Hepatocyte (in vitro differentiated cells): ENCODE measurements around the gene GON4L. TPM values are rescaled to one million over a fixed set of nuclear protein-coding genes. Genes with fewer than 3 reads are reported as not detected.
"Not testable (repeated sequence)": the region's sequence is repeated elsewhere in the genome, so short reads cannot be mapped to it uniquely, and the experiment has no call there.

Source experiments
- DNase-seq: peaks from one replicate; pipeline ENCODE4 v3.0.0-alpha.2; 2016; ENCODE audit warnings: low spot score
- H2AFZ ChIP-seq: fragments of 200-600 bp; sonication (generic); 2 replicates; pipeline ENCODE4 v1.6.0; 2016; ENCODE audit warnings: antibody characterized with exemption, mild to moderate bottlenecking
- H3K27ac ChIP-seq: fragments of 200-600 bp; sonication (generic); 2 replicates; pipeline ENCODE4 v1.5.1; 2016; ENCODE audit warnings: mild to moderate bottlenecking
- H3K27me3 ChIP-seq: fragments of 200-600 bp; sonication (generic); 2 replicates; pipeline ENCODE4 v1.6.1; 2016
- H3K36me3 ChIP-seq: fragments of 200-600 bp; sonication (generic); replicated peaks from 2 replicates; pipeline ENCODE4 v1.5.1; 2016; ENCODE audit warnings: low read depth; ENCODE audit not compliant: insufficient read depth
- H3K4me1 ChIP-seq: fragments of 200-600 bp; sonication (generic); 2 replicates; pipeline ENCODE4 v1.5.1; 2016; ENCODE audit warnings: mild to moderate bottlenecking, moderate library complexity; ENCODE audit not compliant: insufficient read depth
- H3K4me2 ChIP-seq: fragments of 200-600 bp; sonication (generic); 2 replicates; pipeline ENCODE4 v1.6.0; 2016
- H3K4me3 ChIP-seq: fragments of 200-600 bp; sonication (generic); 2 replicates; pipeline ENCODE4 v1.5.1; 2016; ENCODE audit warnings: mild to moderate bottlenecking
- H3K79me2 ChIP-seq: fragments of 200-600 bp; sonication (generic); 2 replicates; pipeline ENCODE4 v1.6.0; 2017; ENCODE audit warnings: mild to moderate bottlenecking
- H3K9me2 ChIP-seq: fragments of 200-600 bp; sonication (generic); replicated peaks from 2 replicates; pipeline ENCODE4 v1.6.0; 2017; ENCODE audit warnings: mild to moderate bottlenecking; ENCODE audit not compliant: insufficient read depth
- H3K9me3 ChIP-seq: fragments of 200-600 bp; sonication (generic); 2 replicates; pipeline ENCODE4 v1.5.1; 2016; ENCODE audit warnings: low read depth, mild to moderate bottlenecking
- H4K20me1 ChIP-seq: fragments of 200-600 bp; sonication (generic); 2 replicates; pipeline ENCODE4 v1.6.0; 2016; ENCODE audit warnings: mild to moderate bottlenecking; ENCODE audit not compliant: insufficient read depth, poor library complexity, severe bottlenecking
- EZH2 ChIP-seq: fragments of 200-600 bp; sonication (generic); IDR thresholded peaks from 2 replicates; pipeline ENCODE4 v1.6.1; 2016; ENCODE audit warnings: antibody characterized with exemption, mild to moderate bottlenecking, borderline replicate concordance
- EZH2phosphoT487 ChIP-seq: fragments of 200-600 bp; sonication (generic); IDR thresholded peaks from one replicate; pipeline ENCODE4 v1.6.1; 2018; ENCODE audit warnings: antibody characterized with exemption, mild to moderate bottlenecking, low read depth, moderate library complexity; ENCODE audit not compliant: unreplicated experiment, severe bottlenecking
- WGBS: methylation state at CpG from one replicate; pipeline ENCODE4 v1.1.6; 2016; ENCODE audit warnings: low lambda C conversion rate; ENCODE audit errors: missing lambda C conversion rate; 5-methylcytosine and 5-hydroxymethylcytosine counted together
- polyA plus RNA-seq: library from polyadenylated mRNA; unstranded; fragments of >200 nt; fragmentation: Nextera tagmentation; extraction: Ambion mirVana; gene quantifications from 2 replicates; pipeline ENCODE4 v1.2.1, GENCODE V29; 2016
- total RNA-seq: library from RNA; depleted of rRNA; stranded (reverse); fragments of >200 nt; gene quantifications from 2 replicates; pipeline ENCODE4 v1.2.3, GENCODE V29; 2014
- TF ChIP-seq, protein P1 (sequence below): fragments of 200-600 bp; sonication (generic); IDR thresholded peaks from 2 replicates; pipeline ENCODE4 v1.5.1; 2016; ENCODE audit warnings: antibody characterized with exemption, mild to moderate bottlenecking; ENCODE audit not compliant: poor library complexity

Gene GON4L
- total and polyA plus RNA-seq, 2 experiments from 2014 or later = 20.8 to 33.3 TPM

DNA sequence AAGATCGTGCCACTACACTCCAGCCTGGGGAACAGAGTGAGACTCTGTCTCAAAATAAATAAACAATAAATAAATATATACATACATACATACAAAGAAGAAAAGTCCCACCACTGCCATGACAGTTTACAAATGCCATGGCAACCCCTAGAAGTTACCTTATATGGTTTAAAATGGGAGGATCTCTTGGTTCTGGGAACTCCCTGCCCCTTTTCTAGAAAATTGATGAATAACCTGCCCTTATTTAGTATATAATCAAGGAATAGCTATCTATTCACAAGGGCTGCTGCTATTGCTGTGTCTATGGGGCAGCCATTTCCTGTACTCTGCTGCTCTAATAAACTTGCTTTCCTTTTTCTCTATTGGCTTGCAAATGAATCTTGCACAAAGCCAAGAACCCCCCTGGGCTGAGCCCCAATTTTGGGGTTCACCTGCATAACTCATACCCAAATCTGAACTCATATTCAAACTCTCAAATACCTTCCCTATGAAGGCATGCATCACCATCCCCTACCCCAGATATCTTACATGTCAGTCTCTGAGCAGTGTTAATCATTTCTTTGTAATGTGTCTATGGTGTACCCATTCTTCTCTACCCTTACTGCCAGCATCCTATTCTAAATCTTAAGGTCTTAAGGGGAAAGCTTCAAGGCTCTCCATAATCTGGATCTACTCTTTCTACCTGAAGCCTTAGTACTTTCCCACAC is 9.0 kb downstream of the GON4L start:
- TF ChIP-seq, protein P1, sequence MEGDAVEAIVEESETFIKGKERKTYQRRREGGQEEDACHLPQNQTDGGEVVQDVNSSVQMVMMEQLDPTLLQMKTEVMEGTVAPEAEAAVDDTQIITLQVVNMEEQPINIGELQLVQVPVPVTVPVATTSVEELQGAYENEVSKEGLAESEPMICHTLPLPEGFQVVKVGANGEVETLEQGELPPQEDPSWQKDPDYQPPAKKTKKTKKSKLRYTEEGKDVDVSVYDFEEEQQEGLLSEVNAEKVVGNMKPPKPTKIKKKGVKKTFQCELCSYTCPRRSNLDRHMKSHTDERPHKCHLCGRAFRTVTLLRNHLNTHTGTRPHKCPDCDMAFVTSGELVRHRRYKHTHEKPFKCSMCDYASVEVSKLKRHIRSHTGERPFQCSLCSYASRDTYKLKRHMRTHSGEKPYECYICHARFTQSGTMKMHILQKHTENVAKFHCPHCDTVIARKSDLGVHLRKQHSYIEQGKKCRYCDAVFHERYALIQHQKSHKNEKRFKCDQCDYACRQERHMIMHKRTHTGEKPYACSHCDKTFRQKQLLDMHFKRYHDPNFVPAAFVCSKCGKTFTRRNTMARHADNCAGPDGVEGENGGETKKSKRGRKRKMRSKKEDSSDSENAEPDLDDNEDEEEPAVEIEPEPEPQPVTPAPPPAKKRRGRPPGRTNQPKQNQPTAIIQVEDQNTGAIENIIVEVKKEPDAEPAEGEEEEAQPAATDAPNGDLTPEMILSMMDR = no peak
- TF ChIP-seq EZH2 (no peak), EZH2phosphoT487 (no peak)
- no peaks in the 10 kb centered on the region for H3K9me2 ChIP-seq
- H3K4me3 ChIP-seq = no peak overlapping the region
- H3K27ac ChIP-seq = no peak overlapping the region
- no peaks in the 10 kb centered on the region for H3K36me3 ChIP-seq
- DNase-seq = no peak
- peaks cover 91% of the 10 kb centered on the region for H3K79me2 ChIP-seq
- no peaks in the 10 kb centered on the region for H3K27me3 ChIP-seq
- WGBS = 92% methylated on average over 1 of the region's 1 CpG
- no peaks in the 10 kb centered on the region for H3K4me1 ChIP-seq
- H3K4me2 ChIP-seq = no peak overlapping the region
- H3K9me3 ChIP-seq = no peaks in the 10 kb centered on the region
- H2AFZ ChIP-seq = no peak overlapping the region
- H4K20me1 ChIP-seq = peaks cover 14% of the 10 kb centered on the region

DNA sequence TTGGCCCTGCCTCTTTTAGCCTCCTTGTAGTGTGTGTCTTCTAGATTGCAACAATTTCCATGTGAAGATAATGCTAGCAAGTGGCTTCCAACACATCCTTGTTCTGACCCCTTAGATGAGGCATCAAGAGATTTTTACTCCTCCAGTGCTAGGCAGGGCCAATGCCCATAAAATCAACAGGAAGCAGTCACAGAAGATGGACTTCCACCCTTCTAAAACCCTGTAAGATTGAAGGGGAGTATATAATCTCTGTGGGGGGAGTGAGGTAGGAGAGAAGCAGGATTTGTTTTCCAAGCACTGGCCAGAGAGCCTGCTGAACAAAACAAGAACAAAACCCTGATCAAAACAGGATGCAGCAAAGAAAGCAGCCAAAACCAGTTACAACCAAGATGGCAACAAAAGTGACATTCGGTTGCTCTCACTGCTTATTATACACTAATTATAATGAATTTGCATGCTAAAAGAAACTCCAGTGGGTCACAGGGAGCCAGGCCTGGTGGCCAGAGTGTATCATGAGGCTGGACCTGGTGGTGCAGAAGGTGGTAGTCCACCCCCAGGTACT is 12.1 kb downstream of the GON4L start:
- TF ChIP-seq EZH2 (no peak), EZH2phosphoT487 (no peak)
- TF ChIP-seq, protein P1 = no peak
- H3K27ac ChIP-seq = no peak overlapping the region
- H3K9me3 ChIP-seq = no peaks in the 10 kb centered on the region
- H2AFZ ChIP-seq = no peak overlapping the region
- no peaks in the 10 kb centered on the region for H3K36me3 ChIP-seq
- no peak overlapping the region for H3K4me3 ChIP-seq
- DNase-seq = no peak
- WGBS = 95% methylated on average over 1 of the region's 1 CpG
- H3K4me2 ChIP-seq = no peak overlapping the region
- H3K79me2 ChIP-seq = peaks cover 90% of the 10 kb centered on the region
- peaks cover 14% of the 10 kb centered on the region for H4K20me1 ChIP-seq
- no peaks in the 10 kb centered on the region for H3K27me3 ChIP-seq
- no peaks in the 10 kb centered on the region for H3K9me2 ChIP-seq
- H3K4me1 ChIP-seq = no peaks in the 10 kb centered on the region

DNA sequence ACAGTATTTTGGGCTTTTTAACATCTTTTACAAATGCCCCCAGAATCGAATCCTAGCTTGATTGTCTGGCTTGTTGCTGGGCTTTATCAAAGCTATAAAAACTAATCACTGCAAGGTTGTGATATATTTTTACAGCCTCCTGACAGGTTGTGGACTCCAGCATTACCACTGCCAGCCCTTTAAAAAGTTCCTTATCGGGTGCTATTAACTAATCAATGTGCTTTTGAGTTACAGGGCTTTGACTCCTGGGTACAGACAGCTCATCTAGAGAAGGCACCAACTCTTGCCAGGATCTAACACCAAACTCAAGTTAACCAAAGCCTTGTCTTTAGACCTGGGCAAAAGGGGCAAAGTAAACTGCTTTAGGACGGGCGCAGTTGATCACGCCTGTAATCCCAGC is 16.6 kb downstream of the GON4L start:
- H3K9me3 ChIP-seq = no peaks in the 10 kb centered on the region
- H3K36me3 ChIP-seq = no peaks in the 10 kb centered on the region
- H3K4me1 ChIP-seq = no peaks in the 10 kb centered on the region
- no peaks in the 10 kb centered on the region for H3K27me3 ChIP-seq
- DNase-seq = no peak
- WGBS = 80% methylated on average over 5 of the region's 5 CpGs
- TF ChIP-seq EZH2phosphoT487 (no peak), EZH2 (no peak)
- H3K4me3 ChIP-seq = no peak overlapping the region
- H2AFZ ChIP-seq = no peak overlapping the region
- peaks cover 84% of the 10 kb centered on the region for H3K79me2 ChIP-seq
- H3K9me2 ChIP-seq = no peaks in the 10 kb centered on the region
- H4K20me1 ChIP-seq = no peaks in the 10 kb centered on the region
- no peak overlapping the region for H3K27ac ChIP-seq
- no peak overlapping the region for H3K4me2 ChIP-seq

DNA sequence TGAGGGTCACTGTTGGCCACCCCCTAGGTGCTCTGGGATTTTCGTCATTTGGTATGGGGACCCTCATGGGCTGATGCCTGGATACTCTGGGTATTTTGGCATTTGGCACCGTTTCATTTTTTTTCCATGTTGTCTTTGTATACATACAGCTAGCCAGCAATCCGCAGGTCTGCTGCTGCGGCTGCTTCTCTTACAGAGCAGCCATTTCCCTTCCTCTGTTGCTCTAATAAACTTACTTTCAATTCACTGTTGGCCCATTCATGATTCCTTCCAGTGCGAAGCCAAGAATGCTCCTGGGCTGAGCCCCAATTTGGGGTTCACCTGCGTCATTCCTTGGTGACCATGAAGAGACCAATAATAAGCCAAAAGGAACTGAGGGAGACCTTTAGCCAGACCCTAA is 21.5 kb downstream of the GON4L start:
- Histone ChIP-seq H3K36me3 (no peaks in the 10 kb centered on the region), H3K4me1 (no peaks in the 10 kb centered on the region), H3K9me2 (no peaks in the 10 kb centered on the region), H2AFZ (no peak overlapping the region), H4K20me1 (no peaks in the 10 kb centered on the region), H3K4me2 (no peak overlapping the region), H3K27me3 (no peaks in the 10 kb centered on the region), H3K4me3 (no peak overlapping the region), H3K27ac (no peak overlapping the region), H3K9me3 (no peaks in the 10 kb centered on the region), H3K79me2 (peaks cover 52% of the 10 kb centered on the region)
- WGBS = 86% methylated on average over 6 of the region's 6 CpGs
- no peak for DNase-seq
- TF ChIP-seq EZH2phosphoT487 (no peak), EZH2 (no peak)
- TF ChIP-seq, protein P1 = no peak

DNA sequence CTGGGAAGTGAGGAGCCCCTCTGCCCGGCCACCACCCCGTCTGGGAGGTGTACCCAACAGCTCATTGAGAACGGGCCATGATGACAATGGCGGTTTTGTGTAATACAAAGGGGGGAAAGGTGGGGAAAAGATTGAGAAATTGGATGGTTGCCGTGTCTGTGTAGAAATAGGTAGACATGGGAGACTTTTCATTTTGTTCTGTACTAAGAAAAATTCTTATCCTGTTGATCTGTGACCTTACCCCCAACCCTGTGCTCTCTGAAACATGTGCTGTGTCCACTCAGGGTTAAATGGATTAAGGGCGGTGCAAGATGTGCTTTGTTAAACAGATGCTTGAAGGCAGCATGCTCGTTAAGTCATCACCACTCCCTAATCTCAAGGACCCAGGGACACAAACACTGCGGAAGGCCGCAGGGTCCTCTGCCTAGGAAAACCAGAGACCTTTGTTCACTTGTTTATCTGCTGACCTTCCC is 22.1 kb downstream of the GON4L start:
- not testable (repeated sequence) for H4K20me1 ChIP-seq, H3K27ac ChIP-seq, H2AFZ ChIP-seq, H3K9me2 ChIP-seq, DNase-seq, H3K4me1 ChIP-seq, H3K4me2 ChIP-seq, H3K4me3 ChIP-seq, H3K36me3 ChIP-seq, H3K9me3 ChIP-seq, H3K27me3 ChIP-seq
- 82% methylated on average over 9 of the region's 9 CpGs for WGBS
- H3K79me2 ChIP-seq = peaks cover 49% of the 10 kb centered on the region
